H1 (cell line): ENCODE measurements around the gene TTLL5.

ENCODE experiments used
- CEBPB ChIP-seq: IDR thresholded peaks from 2 replicates; pipeline ENCODE4 v1.6.1; 2012; ENCODE audit warnings: low read depth, low read length
- EZH2 ChIP-seq: fragments of 200-600 bp; sonication (generic); IDR thresholded peaks from 2 replicates; pipeline ENCODE4 v1.7.1; 2012; ENCODE audit warnings: low read depth, mild to moderate bottlenecking, moderate library complexity, low read length, inconsistent platforms; ENCODE audit not compliant: severe bottlenecking
- GABPA ChIP-seq: IDR thresholded peaks from 2 replicates; pipeline ENCODE4 v1.6.1; 2011; ENCODE audit warnings: mild to moderate bottlenecking, low read length, moderate library complexity, borderline replicate concordance; ENCODE audit not compliant: insufficient read depth
- JUN ChIP-seq: IDR thresholded peaks from 2 replicates; pipeline ENCODE4 v1.6.1; 2011; ENCODE audit warnings: low read depth, mild to moderate bottlenecking, improper control_type of control experiment, low read length
- KDM1A ChIP-seq: fragments of 200-600, 300-600 bp; sonication (generic); IDR thresholded peaks from 2 replicates; pipeline ENCODE4 v1.7.1; 2016; ENCODE audit warnings: mild to moderate bottlenecking, low read length, borderline replicate concordance
- POLR2A ChIP-seq, 2 experiments: IDR thresholded peaks; 1 replicate in 1 of 2; 2 replicates in 1 of 2; pipeline ENCODE4 v1.6.1; 2011; ENCODE audit warnings: low read depth in 2 of 2, low read length in 2 of 2, mild to moderate bottlenecking in 2 of 2; ENCODE audit errors: control extremely low read depth in 1 of 2
- POLR2AphosphoS5 ChIP-seq: IDR thresholded peaks from 2 replicates; pipeline ENCODE4 v1.6.1; 2011; ENCODE audit warnings: low read depth, low read length
- SRF ChIP-seq: IDR thresholded peaks from 2 replicates; pipeline ENCODE4 v1.6.1; 2011; ENCODE audit warnings: mild to moderate bottlenecking, low read depth, low read length, moderate library complexity
- TAF1 ChIP-seq: IDR thresholded peaks from 2 replicates; pipeline ENCODE4 v1.6.1; 2011; ENCODE audit warnings: mild to moderate bottlenecking, low read depth, low read length
- TBP ChIP-seq: IDR thresholded peaks from 2 replicates; pipeline ENCODE4 v1.6.1; 2011; ENCODE audit warnings: low read depth, low read length, improper control_type of control experiment
- TF ChIP-seq, protein P1 (sequence below), 3 experiments: IDR thresholded peaks; 1 replicate in 2 of 3; 2 replicates in 1 of 3; pipeline versions ENCODE4 v1.5.1 to v1.6.1; 2011; ENCODE audit warnings: low read length in 3 of 3, mild to moderate bottlenecking in 3 of 3, inconsistent platforms in 2 of 3, low read depth in 1 of 3, moderate library complexity in 1 of 3; ENCODE audit not compliant: insufficient read depth in 1 of 3; ENCODE audit errors: control extremely low read depth in 1 of 3

DNA sequence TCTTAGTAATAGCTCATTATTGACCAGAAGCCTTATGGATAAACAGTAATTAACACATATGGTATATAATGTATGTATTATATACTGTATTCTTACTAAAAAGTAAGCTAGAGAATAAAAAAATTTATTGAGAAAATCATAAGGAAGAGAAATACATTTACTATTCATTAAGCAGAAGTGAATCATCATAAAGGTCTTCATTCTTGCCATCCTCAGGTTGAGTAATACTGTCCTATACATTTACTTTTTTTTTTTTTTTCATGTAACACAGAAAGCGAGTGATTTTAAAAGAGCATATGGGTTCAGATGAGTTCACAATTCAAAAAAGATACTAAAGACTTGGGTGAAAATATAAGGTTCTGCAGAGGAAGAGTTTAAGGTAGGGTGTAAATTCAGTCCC is 168.3 kb downstream of the TTLL5 start:
- no peak for TF ChIP-seq POLR2AphosphoS5
- no peak for TF ChIP-seq TAF1
- no peak for TF ChIP-seq JUN
- TF ChIP-seq, protein P1, sequence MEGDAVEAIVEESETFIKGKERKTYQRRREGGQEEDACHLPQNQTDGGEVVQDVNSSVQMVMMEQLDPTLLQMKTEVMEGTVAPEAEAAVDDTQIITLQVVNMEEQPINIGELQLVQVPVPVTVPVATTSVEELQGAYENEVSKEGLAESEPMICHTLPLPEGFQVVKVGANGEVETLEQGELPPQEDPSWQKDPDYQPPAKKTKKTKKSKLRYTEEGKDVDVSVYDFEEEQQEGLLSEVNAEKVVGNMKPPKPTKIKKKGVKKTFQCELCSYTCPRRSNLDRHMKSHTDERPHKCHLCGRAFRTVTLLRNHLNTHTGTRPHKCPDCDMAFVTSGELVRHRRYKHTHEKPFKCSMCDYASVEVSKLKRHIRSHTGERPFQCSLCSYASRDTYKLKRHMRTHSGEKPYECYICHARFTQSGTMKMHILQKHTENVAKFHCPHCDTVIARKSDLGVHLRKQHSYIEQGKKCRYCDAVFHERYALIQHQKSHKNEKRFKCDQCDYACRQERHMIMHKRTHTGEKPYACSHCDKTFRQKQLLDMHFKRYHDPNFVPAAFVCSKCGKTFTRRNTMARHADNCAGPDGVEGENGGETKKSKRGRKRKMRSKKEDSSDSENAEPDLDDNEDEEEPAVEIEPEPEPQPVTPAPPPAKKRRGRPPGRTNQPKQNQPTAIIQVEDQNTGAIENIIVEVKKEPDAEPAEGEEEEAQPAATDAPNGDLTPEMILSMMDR (IDR thresholded peaks at IDR 0.05; ENCODE audit: control extremely low read depth in 1 of 3, insufficient read depth in 1 of 3, low read depth in 1 of 3, low read length in 3 of 3) = no peak
- TF ChIP-seq EZH2 = no peak
- no peak for TF ChIP-seq POLR2A (IDR thresholded peaks at IDR 0.05; ENCODE audit: control extremely low read depth in 1 of 2, low read depth in 2 of 2, low read length in 2 of 2)
- no peak for TF ChIP-seq SRF
- no peak for TF ChIP-seq KDM1A
- no peak for TF ChIP-seq CEBPB
- TF ChIP-seq TBP = no peak
- TF ChIP-seq GABPA = no peak
